ENCODE data around the gene ADGRD1.

GRCh38 chr12:131009595-131010395, 56.1 kb downstream of the ADGRD1 start:
- TF ChIP-seq, protein P1, sequence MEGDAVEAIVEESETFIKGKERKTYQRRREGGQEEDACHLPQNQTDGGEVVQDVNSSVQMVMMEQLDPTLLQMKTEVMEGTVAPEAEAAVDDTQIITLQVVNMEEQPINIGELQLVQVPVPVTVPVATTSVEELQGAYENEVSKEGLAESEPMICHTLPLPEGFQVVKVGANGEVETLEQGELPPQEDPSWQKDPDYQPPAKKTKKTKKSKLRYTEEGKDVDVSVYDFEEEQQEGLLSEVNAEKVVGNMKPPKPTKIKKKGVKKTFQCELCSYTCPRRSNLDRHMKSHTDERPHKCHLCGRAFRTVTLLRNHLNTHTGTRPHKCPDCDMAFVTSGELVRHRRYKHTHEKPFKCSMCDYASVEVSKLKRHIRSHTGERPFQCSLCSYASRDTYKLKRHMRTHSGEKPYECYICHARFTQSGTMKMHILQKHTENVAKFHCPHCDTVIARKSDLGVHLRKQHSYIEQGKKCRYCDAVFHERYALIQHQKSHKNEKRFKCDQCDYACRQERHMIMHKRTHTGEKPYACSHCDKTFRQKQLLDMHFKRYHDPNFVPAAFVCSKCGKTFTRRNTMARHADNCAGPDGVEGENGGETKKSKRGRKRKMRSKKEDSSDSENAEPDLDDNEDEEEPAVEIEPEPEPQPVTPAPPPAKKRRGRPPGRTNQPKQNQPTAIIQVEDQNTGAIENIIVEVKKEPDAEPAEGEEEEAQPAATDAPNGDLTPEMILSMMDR (IDR thresholded peaks at IDR 0.05): no peak
- no peak for TF ChIP-seq POLR2AphosphoS5 (IDR thresholded peaks at IDR 0.05)
- TF ChIP-seq POLR2A (IDR thresholded peaks at IDR 0.05): no peak

All from breast epithelium (tissue), 3 donors.